A673 (cell line): Measurements from ENCODE around the gene ATP8A1.
"Not testable (repeated sequence)": the region's sequence is repeated elsewhere in the genome, so short reads cannot be mapped to it uniquely, and the experiment has no call there.

Experiments used
- CTCF ChIP-seq: fragments of 300-800, 200-600 bp; sonication (generic); conservative IDR thresholded peaks from 2 replicates; pipeline ENCODE4 v1.5.1; 2017; ENCODE audit warnings: low read depth, mild to moderate bottlenecking, antibody characterized with exemption, low read length, moderate library complexity, mixed read lengths
- EZH2 ChIP-seq: fragments of 200-600 bp; sonication (generic); IDR thresholded peaks from 2 replicates; pipeline ENCODE4 v1.6.1; 2017; ENCODE audit warnings: borderline replicate concordance, low read depth, mild to moderate bottlenecking, mixed read lengths, antibody characterized with exemption, low read length; ENCODE audit not compliant: poor library complexity, severe bottlenecking

GRCh38 chr4:42701780-42702179, 44.9 kb upstream of the ATP8A1 start:
- TF ChIP-seq CTCF, EZH2: not testable (repeated sequence)
